Tibial nerve (tissue), 4 donors: ENCODE measurements around the gene PTGDR2. TPM values are rescaled to one million over a fixed set of nuclear protein-coding genes. Genes with fewer than 3 reads are reported as not detected.

Source experiments
- DNase-seq, 2 donors: peaks; one replicate each; pipeline ENCODE4 v3.0.0-alpha.2; 2019; ENCODE audit warnings: low spot score in 2 of 2
- H3K27ac ChIP-seq, 4 donors: fragments of 200-600 bp; sonication (generic) in 3 of 4; one replicate each; pipeline ENCODE4 v1.5.1; 2017 to 2019; ENCODE audit warnings: mild to moderate bottlenecking in 1 of 4
- H3K27me3 ChIP-seq, 2 donors: fragments of 200-600 bp; sonication (generic) in 1 of 2; one replicate each; pipeline versions ENCODE4 v1.5.1 to v1.6.0; 2017 to 2019
- H3K36me3 ChIP-seq, 3 donors: fragments of 200-600 bp; sonication (generic); one replicate each; pipeline ENCODE4 v1.5.1; 2018 to 2019
- H3K4me1 ChIP-seq, 4 donors: fragments of 200-600 bp; sonication (generic) in 3 of 4; one replicate each; pipeline ENCODE4 v1.5.1; 2017 to 2019
- H3K4me3 ChIP-seq, 4 donors: fragments of 200-600 bp; sonication (generic) in 3 of 4; one replicate each; pipeline ENCODE4 v1.5.1; 2017 to 2019; ENCODE audit warnings: mild to moderate bottlenecking in 1 of 4, moderate library complexity in 1 of 4
- H3K9me3 ChIP-seq, 4 donors: fragments of 200-600 bp; sonication (generic) in 3 of 4; one replicate each; pipeline ENCODE4 v1.5.1; 2017 to 2019
- EP300 ChIP-seq, 2 donors: sonication (generic); formaldehyde crosslinking; IDR thresholded peaks; one replicate each; pipeline ENCODE4 v1.6.1; 2017; ENCODE audit warnings: antibody characterized with exemption in 2 of 2, mild to moderate bottlenecking in 1 of 2
- POLR2A ChIP-seq, 2 donors: fragments of 450-650 bp; IDR thresholded peaks; one replicate each; pipeline ENCODE4 v1.6.1; 2017; ENCODE audit warnings: antibody characterized with exemption in 2 of 2, mild to moderate bottlenecking in 2 of 2, moderate library complexity in 2 of 2
- WGBS, 2 donors: methylation state at CpG; one replicate each; pipeline ENCODE4 v1.1.5; 2018; 5-methylcytosine and 5-hydroxymethylcytosine counted together
- total RNA-seq, 4 donors: library from RNA; depleted of rRNA; stranded (reverse); fragments of >200 nt; gene quantifications; one replicate each; pipeline ENCODE4 v1.1.0, GENCODE V29; 2016
- TF ChIP-seq, protein P1 (sequence below), 5 experiments: fragments of 200-600 bp in 3 of 5; fragments of 450-650 bp in 2 of 5; sonication (generic) in 3 of 5; IDR thresholded peaks; one replicate each; pipeline ENCODE4 v1.5.1; 2016 to 2019; ENCODE audit warnings: antibody characterized with exemption in 5 of 5, mild to moderate bottlenecking in 3 of 5, moderate library complexity in 2 of 5

PTGDR2 gene
- total RNA-seq, 4 donors from 2014 or later: 0.20 to 2.4 (median 0.46) TPM

DNA sequence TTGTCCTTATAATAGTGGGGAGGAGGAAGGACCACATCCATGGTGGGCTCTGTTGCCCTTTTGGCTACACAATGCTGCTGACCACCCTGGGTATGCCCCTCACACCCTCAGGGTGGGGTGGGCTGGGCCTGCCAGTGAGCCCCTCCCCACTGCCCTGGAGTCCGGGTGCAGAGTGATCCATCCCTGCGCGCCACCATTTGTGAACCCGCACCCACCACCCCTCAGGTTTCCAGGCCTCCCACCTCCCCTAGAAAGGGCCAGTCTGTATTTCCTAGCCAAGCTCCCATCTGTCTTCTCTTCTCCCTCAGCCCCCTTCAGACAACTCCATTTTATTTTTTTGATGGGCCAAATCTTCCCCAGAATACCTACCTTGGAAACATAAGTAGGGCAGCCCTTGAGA is 45.6 kb downstream of the PTGDR2 start:
- H3K4me1 ChIP-seq: no peaks in the 10 kb centered on the region
- no peaks in the 10 kb centered on the region for H3K36me3 ChIP-seq
- 92% methylated on average over 4 of the region's 4 CpGs for WGBS, 2 donors
- H3K9me3 ChIP-seq: no peaks in the 10 kb centered on the region
- TF ChIP-seq EP300 (IDR thresholded peaks at IDR 0.05) (no peak), POLR2A (IDR thresholded peaks at IDR 0.05) (no peak)
- TF ChIP-seq, protein P1, sequence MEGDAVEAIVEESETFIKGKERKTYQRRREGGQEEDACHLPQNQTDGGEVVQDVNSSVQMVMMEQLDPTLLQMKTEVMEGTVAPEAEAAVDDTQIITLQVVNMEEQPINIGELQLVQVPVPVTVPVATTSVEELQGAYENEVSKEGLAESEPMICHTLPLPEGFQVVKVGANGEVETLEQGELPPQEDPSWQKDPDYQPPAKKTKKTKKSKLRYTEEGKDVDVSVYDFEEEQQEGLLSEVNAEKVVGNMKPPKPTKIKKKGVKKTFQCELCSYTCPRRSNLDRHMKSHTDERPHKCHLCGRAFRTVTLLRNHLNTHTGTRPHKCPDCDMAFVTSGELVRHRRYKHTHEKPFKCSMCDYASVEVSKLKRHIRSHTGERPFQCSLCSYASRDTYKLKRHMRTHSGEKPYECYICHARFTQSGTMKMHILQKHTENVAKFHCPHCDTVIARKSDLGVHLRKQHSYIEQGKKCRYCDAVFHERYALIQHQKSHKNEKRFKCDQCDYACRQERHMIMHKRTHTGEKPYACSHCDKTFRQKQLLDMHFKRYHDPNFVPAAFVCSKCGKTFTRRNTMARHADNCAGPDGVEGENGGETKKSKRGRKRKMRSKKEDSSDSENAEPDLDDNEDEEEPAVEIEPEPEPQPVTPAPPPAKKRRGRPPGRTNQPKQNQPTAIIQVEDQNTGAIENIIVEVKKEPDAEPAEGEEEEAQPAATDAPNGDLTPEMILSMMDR (IDR thresholded peaks at IDR 0.05): no peak
- DNase-seq: no peak
- no peak overlapping the region for H3K4me3 ChIP-seq
- no peaks in the 10 kb centered on the region for H3K27me3 ChIP-seq
- H3K27ac ChIP-seq: no peak overlapping the region

DNA sequence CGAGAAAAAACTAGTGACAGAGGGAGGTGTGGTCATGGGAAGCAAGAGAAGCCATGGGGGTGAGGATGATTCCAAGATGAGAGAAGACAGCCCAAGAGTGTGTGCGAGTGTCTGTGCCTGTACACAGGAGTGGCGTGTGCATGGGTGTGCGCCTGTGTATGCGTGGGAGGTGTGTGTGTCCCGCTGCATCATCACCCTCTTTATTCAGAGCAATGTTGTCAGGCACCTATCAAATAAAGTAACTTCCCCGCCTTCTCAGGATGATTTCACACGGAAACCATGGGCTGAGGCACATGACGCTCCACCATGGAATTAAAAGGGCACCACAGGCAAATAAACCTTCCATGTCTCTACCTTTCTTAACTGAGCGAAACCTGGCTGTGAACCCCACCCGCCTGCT is 46.1 kb downstream of the PTGDR2 start:
- H3K4me3 ChIP-seq: no peak overlapping the region
- no peak for TF ChIP-seq EP300 (IDR thresholded peaks at IDR 0.05)
- TF ChIP-seq, protein P1 (IDR thresholded peaks at IDR 0.05): no peak
- TF ChIP-seq POLR2A (IDR thresholded peaks at IDR 0.05): no peak
- no peak overlapping the region for H3K27ac ChIP-seq
- no peaks in the 10 kb centered on the region for H3K9me3 ChIP-seq
- H3K36me3 ChIP-seq: no peaks in the 10 kb centered on the region
- no peaks in the 10 kb centered on the region for H3K4me1 ChIP-seq
- H3K27me3 ChIP-seq: no peaks in the 10 kb centered on the region
- no peak for DNase-seq
- WGBS, 2 donors: 88 to 89% methylated on average over 11 of the region's 11 CpGs

DNA sequence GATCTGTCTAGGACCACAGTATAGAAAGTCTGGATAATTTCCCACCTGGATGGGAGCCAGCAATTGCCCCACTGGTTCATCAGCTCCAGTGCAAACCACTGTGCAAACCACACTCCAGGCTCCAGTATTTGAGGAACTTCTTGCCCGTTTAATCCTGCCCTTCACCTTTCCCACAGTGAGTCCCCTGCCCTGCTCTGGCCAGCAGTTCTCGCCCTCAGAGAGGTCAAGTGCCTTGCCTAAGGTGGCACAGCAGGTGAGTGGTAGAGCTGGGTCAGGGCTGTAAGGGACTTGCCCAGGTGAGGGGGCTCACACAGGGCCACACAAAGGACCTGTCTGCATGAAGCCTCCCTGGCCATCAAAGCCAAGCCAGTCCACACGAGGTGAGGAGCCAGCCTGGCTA is 46.5 kb downstream of the PTGDR2 start:
- TF ChIP-seq POLR2A (IDR thresholded peaks at IDR 0.05) (no peak), EP300 (IDR thresholded peaks at IDR 0.05) (no peak)
- TF ChIP-seq, protein P1 (IDR thresholded peaks at IDR 0.05): no peak
- no peak overlapping the region for H3K4me3 ChIP-seq
- no peak overlapping the region for H3K27ac ChIP-seq
- no peaks in the 10 kb centered on the region for H3K27me3 ChIP-seq
- no peaks in the 10 kb centered on the region for H3K36me3 ChIP-seq
- 74% methylated on average over 3 of the region's 3 CpGs for WGBS, 2 donors
- DNase-seq: no peak
- no peaks in the 10 kb centered on the region for H3K4me1 ChIP-seq
- H3K9me3 ChIP-seq: no peaks in the 10 kb centered on the region

DNA sequence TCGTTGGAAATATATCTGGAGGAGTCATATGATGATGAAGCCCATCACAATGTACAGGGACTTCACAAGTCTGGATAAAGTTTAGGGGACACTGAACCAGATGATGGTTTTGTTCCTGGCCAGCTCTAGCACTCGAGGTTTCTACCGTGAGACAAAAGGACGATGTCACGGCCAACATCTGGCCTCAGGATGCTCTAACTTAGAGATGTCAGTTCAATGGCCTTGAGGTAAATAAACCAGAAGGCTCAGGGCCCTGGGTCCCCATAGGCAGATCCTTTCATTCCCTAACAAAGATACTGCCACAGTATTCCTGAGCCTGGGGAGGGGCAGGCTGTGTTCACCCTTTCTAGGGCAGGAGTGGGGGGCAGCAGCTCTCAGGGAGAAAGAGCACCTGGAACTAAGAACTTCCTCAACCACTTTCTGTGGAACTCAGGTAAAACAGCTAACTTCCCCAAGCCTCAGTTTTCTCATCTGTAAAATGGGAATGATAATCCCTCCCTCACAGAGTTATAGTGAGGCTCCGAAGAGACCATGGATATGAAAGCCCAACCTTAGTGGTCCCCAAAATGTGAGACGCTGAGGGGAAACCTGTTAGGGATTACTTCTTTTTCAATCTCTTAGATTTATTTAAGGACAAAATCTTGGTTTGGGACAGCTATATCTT is 52.3 kb downstream of the PTGDR2 start:
- no peak for TF ChIP-seq POLR2A (IDR thresholded peaks at IDR 0.05)
- no peak for TF ChIP-seq EP300 (IDR thresholded peaks at IDR 0.05)
- TF ChIP-seq, protein P1 (IDR thresholded peaks at IDR 0.05): no peak
- Histone ChIP-seq H3K4me3 (no peak overlapping the region), H3K36me3 (no peaks in the 10 kb centered on the region), H3K27ac (no peak overlapping the region), H3K4me1 (no peaks in the 10 kb centered on the region), H3K27me3 (no peaks in the 10 kb centered on the region), H3K9me3 (no peaks in the 10 kb centered on the region)
- DNase-seq: no peak
- WGBS, 2 donors: 77 to 82% methylated on average over 7 of the region's 7 CpGs

DNA sequence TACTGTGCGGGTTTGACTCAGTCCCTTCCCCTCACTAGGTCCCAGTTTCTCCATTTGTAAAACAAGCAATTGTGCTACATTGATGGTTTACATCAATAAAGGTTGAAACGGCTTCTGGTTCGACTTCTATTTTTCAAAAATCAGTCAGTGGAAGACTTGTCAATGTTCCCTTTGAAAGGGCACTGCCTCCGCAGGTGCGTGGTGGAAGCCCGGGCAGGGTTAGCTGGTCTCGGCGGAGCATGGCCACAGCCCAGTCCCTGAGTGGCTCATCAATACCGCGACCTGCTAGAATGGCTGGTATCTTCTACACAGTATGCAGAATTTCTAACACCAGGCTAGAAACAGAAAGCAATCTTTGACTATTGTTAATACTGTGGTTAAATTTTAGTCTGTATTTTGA is 54.6 kb downstream of the PTGDR2 start:
- Histone ChIP-seq H3K36me3 (no peaks in the 10 kb centered on the region), H3K4me3 (no peak overlapping the region), H3K27me3 (no peaks in the 10 kb centered on the region), H3K9me3 (peaks cover 0 to 4% (median 0%) of the 10 kb centered on the region in 4 donors), H3K27ac (no peak overlapping the region), H3K4me1 (no peaks in the 10 kb centered on the region)
- DNase-seq: no peak
- TF ChIP-seq EP300 (IDR thresholded peaks at IDR 0.05): no peak
- TF ChIP-seq, protein P1 (IDR thresholded peaks at IDR 0.05): no peak
- no peak for TF ChIP-seq POLR2A (IDR thresholded peaks at IDR 0.05)
- WGBS, 2 donors: 91 to 92% methylated on average over 10 of the region's 10 CpGs

Other genes starting within 250 kb of the PTGDR2 start
- gene MS4A8, start 156.3 kb downstream of the PTGDR2 start, total RNA-seq: not detected
- not detected for gene MS4A18, start 131.2 kb downstream of the PTGDR2 start, total RNA-seq
- gene MS4A15, start 99.1 kb downstream of the PTGDR2 start, total RNA-seq: not detected
- not detected for gene MS4A10, start 70.6 kb downstream of the PTGDR2 start, total RNA-seq
- gene CCDC86, start 13.8 kb downstream of the PTGDR2 start, total RNA-seq: 10 to 100 TPM; 15.9 to 41.1 (median 27.3) TPM
- not detected for gene ZP1, start 11.6 kb upstream of the PTGDR2 start, total RNA-seq
- 10 to 100 TPM; 49.6 to 92.0 (median 55.5) TPM for gene PRPF19, start 50.6 kb upstream of the PTGDR2 start, total RNA-seq
- 100 to 1,000 TPM; 173 to 300 (median 197) TPM for gene TMEM109, start 58.2 kb upstream of the PTGDR2 start, total RNA-seq
- gene TMEM132A, start 68.5 kb upstream of the PTGDR2 start, total RNA-seq: 10 to 100 TPM; 15.9 to 41.9 (median 26.6) TPM
- gene SLC15A3, start 96.2 kb upstream of the PTGDR2 start, total RNA-seq: 10 to 100 TPM; 32.2 to 94.4 (median 64.8) TPM
- gene CD6, start 115.7 kb upstream of the PTGDR2 start, total RNA-seq: 1 to 10 TPM in 2 of 4 donors, under 1 TPM in 1, not detected in 1; 0.59 to 3.6 (median 2.7) TPM
- 1 to 10 TPM in 1 of 4 donors, under 1 TPM in 3; 0.20 to 1.8 (median 0.43) TPM for gene CD5, start 246.5 kb upstream of the PTGDR2 start, total RNA-seq